HG02870 (cell line): ENCODE measurements around the gene ACSM3.
"Not testable (repeated sequence)": the region's sequence is repeated elsewhere in the genome, so short reads cannot be mapped to it uniquely, and the experiment has no call there.

ENCODE experiments used
- ATAC-seq: cut with Tn5 transposase; IDR thresholded peaks from one replicate; pipeline ENCODE4 v1.9.1; 2021; ENCODE audit warnings: mild to moderate bottlenecking, moderate library complexity; ENCODE audit not compliant: unreplicated experiment

Gene ACSM3

DNA sequence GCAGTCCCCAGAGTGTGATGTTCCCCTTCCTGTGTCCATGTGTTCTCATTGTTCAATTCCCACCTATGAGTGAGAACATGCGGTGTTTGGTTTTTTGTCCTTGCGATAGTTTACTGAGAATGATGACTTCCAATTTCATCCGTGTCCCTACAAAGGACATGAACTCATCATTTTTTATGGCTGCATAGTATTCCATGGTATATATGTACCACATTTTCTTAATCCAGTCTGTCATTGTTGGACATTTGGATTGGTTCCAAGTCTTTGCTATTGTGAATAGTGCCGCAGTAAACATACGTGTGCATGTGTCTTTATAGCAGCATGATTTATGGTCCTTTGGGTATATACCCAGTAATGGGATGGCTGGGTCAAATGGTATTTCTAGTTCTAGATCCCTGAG lies 8.0 kb upstream of the ACSM3 start:
- not testable (repeated sequence) for ATAC-seq

DNA sequence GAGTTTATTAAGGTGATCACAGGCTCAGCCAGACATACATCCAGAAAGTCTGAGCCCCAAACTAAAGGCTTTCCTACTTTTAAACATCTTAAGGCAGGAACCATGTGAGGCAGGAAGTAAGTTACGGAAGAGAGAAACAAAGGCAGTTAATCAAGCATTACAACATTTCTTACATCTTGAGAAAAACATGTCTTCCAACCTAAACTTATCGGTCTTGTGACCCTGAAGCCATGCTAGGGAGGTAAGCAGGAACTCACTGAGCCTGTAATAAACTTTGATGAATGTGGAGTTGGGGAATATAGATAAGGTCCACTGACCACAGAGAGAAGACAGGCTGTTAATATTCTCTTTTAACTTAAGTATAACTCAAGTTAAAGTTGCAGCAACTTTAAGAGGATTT lies 3.5 kb upstream of the ACSM3 start:
- no peak for ATAC-seq

DNA sequence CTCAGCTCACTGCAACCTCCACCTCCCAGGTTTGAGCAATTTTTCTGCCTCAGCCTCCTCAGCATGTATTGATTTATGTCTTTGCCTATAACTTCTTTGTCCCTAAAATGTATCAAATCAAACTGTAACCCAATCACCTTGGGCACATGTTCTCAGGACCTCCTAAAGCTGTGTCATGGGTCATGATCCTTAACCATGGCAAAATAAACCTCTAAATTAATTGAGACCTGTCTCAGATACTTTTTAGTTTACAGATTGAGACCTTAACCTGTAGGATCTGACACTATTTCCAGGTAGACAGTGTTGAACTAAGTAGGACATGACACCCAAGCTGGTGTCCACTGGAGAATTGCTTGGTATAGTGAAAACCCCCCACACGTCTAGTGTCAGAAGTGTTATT lies 2.6 kb upstream of the ACSM3 start:
- ATAC-seq = no peak

DNA sequence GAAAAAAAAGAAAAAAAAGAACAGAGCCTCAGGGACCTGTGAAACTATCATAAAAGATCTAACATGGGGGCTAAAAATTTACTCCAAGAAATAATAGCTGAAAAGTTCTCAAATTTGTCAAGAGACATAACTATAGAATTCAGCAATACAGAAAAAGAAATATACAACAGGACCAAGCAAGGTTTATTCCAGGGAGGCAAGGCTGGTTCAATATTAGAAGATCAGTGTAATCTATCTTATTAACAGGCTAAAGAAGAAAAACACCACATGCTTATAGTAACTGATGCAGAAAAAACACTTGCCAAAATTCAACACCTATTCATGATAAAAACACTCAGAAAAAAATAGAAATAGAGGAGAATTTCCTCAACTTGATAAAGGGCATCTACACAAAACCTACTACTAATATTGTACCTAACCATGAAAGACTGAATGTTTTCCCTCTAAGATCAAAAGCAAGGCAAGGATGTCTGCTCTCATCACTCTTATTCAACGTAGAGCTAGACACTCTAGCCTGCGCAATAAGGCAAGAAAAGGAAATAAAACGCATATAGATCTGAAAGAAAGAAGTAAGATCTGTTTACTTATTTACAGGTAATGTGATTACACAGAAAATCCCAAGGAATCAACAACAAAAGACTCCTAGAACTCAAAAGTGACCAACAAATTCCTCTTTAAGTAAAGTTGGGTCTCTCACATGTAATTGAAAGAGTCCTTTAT lies 1.2 kb upstream of the ACSM3 start:
- no peak for ATAC-seq

DNA sequence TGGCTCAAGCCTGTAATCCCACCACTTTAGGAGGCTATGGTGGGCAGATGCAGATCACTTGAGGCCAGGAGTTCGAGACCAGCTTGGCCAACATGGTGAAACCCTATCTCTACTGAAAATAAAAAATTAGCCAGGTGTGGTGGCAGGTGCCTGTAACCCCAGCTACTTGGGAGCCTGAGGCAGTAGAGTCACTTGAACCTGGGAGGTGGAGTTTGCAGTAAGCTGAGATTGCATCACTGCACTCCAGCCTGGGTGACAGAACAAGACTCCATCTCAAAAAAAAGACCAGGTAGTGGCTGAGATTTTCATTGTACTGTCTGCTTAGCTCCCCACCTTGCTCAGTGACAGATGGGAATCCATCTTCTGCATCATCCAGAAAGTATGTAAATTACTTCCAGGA lies 634 bp downstream of the ACSM3 start:
- not testable (repeated sequence) for ATAC-seq

DNA sequence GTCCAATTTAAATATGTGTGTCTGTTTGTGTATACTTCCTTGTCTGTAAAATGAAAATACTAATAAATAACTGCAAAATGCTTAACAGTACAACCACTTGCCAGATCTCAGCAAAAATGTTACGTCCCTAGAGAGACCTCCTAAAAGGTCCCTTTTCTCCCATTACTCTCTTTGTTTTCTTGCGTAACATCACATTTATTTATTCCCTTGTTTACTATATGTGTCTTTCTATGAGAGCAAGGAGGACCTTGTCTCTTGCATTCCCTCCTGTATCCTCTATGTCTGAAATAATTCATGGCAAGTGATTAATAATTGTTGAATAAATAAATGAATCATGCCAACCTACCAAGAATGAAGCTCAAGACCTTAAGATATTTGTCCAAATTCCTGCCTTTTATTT lies 1.9 kb downstream of the ACSM3 start:
- no peak for ATAC-seq

DNA sequence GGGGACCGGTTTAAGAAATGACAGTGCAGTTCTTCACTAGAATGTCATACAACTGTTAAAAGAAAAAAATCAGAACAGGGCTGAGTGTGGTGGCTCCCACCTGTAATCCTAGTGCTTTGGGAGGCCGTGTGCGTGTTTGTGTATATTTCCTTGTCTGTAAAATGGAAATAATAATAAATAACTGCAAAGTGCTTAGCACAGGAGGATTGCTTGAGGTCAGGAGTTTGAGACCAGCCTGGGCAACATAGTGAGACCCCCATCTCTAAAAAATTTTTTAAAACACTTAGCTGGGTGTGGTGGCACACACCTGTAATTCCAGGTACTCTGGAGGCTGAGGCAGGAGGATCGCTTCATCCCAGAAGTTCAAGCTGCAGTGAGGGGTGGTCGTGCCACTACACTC lies 2.5 kb downstream of the ACSM3 start:
- ATAC-seq = no peak

DNA sequence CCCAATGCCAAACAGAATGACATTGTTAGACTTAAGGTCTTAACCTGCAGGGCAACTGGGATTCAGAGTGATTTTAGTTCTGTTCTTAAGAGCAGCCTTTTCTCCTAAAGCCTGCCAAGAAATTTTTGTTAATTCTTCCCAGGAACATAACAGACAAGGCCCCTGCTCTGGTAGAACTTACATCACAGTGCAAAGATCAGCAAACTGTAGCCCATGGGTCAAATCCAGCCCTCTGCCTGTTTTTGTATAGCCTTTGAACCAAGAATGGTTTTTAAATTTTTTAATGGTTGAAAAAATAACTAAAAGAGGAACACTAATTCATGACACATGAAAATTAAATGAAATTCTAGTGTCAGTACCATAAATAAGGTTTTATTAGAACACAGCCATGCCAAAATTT lies 3.8 kb downstream of the ACSM3 start:
- no peak for ATAC-seq

DNA sequence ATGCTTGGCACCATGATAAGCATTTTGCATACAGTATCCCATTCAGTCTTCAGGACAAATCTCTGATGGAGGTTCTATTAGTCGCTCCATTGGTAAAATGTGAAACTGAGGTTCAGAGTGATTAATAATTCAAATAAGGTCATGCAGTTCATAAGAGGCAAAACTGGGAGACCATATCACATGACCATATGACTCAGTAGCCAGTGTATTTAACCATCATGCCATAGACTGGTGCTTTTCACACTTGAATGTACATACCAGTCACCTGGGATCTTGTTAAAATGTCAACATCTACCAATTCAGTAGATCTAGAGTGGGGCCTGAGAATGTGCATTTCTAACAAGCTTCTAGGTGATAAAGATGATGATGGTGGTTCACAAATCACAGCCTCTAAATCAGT lies 4.3 kb downstream of the ACSM3 start:
- no peak for ATAC-seq

DNA sequence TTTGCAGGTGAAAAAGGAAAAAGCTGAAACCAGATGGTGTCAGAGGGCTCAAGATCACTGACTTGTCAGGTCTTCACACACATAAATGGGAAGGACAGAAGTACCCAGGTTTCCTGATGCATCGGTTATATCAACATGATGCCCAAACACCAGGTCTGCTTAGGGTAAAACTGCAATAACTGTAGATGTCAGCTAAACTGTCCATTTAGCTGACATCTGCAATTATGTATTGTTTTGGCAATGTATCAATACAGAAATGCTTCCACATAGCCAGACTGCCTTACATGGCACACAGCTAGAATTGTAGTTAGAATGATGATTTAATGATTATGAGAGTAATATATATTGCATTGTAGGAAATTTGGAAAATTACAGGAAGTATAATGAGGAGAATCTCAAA lies 5.0 kb downstream of the ACSM3 start:
- ATAC-seq = no peak

DNA sequence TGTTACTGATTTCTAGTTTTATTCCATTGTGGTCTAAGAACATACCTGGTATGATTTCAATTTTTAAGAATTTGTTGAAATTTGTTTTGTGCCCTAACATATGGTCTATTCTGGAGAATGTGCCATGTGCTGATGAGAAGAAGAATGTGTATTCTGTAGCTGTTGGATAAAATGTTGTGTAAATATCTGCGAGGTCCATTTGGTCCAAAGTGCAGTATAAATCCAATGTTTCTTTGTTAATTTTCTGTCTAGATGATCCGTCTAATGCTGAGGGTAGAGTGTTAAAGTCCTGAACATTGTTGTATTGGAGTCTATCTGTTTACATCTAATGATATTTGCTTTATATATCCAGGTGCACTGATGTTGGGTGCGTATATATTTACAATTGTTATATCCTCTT lies 9.9 kb downstream of the ACSM3 start:
- no peak for ATAC-seq

DNA sequence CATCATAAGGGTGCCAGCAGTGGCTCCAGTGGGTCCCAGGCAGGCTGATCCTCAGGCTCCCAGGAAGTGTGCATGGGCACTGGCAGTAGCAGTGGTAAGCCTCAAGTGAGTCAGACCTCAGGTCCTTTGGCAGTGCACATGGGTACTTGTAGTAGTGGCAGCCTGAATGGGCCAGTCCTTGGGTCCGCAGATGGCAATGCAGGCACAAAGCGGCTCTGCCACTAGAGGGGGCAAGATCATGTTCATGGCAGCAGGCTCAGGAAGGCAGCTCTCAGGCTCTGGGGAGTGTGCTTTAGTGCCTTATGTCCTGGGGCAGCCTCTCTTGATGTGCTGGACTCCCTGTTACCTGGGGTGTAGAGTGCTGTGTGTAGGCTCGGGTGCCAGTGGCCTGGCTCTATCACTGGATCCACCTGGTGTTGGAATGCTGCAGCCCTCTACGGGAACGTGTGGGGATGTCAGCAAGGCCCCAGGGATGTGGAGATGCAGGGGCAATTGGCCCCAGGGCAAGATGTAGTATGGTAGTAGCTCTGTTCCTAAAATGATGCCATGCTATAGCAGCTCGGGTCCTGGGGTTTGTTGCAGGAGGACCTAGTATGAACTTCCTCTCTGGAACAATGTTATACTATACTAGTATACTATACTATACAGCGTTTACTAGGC lies 11.0 kb downstream of the ACSM3 start:
- no peak for ATAC-seq

DNA sequence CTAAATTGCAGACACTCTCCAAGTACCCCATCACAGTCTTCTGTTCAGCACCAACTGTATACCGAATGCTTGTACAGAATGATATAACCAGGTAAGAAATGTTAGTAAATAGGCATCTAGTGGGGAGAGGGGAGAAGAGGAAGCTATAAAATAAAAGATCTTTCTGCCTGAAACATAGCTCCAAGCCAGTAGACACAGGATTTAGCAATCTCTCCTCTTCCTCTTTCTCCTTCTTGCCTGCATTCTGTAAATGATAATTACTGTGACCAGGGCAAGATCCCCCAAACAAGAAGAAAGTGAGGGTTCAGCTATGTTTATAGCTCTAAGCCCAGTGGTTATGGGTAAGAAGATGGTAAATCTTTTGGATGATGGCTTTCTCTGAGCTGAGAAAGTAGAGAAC lies 17.9 kb downstream of the ACSM3 start:
- ATAC-seq = no peak

DNA sequence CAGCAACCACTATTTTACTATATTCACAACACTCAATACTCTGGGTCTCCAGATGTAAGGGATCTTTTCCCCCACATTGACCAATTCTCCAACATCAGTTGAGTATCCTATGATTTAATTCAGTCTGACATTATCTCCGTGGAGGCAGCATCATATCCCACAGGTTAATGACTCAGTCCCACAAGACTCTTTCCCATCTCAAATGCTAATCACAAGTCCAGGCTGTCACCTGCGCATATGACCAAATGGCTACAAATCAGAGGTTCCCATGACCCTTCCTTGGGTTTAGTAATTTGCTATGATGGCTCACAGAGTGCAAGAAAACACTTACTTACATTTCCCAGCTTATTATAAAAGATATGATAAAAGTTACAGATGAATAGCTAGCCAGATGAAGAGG lies 18.7 kb downstream of the ACSM3 start:
- ATAC-seq = no peak

DNA sequence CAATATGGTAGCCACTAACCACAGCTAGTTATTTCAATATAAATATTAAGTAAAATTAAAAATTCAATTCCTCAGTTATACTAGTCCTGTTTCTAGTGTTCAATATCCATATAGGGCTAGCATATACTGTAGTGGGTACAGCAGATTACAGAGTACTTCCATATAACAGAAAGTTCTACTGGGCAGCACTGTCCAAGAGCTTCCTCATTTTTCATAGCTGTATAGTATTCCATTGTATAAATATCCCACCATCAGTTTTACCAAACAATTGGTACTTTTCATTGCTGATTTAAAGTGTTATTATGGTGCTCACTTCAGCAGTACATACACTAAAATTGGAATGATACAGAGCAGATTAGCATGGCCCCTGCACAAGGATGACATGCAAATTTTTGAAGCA lies 20.4 kb downstream of the ACSM3 start:
- no peak for ATAC-seq

DNA sequence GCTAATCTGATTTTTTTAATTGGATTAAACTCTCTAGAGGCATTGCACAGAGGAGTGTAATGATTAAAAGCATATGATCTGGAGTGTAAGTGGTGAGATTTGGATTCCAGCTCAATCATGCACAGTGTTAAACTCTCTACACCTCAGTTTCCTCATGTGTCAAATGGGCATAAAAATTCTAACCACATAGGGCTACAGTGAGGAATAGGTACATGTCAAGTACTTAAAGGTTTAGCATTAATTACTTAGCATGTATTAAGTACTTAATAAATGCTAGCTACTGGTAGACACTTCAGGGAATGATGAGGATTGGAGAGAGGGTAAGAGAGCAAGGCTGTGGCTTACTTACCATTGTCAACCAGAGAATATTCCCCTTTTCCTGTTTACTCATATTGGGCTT lies 25.3 kb downstream of the ACSM3 start:
- no peak for ATAC-seq

DNA sequence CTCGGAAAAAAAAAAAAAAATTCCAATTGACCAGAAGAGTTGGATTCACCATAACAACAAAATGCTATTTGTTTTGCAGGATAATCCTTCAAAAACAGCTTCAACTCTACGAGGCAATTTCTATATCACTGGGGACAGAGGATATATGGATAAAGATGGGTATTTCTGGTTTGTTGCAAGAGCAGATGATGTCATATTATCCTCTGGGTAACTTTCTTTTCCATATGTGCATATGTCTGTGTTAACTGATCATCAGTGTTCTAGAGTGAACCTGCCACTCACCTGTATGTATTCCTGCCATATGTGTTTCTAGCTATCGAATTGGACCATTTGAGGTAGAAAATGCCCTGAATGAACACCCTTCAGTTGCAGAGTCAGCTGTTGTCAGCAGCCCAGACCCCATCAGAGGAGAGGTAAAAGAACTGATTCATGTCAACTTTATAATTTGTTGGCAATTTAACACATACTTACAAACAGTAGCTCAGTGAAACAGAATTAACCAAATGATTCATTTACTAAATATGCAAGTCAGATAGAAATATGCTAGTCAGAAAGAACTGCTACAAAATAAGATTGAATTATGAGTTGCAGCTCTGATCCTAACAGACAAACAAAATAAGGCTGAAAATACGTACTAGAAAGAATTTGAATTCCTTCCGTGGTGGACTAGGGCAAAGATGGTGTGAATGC lies 28.3 kb downstream of the ACSM3 start:
- ATAC-seq = no peak

DNA sequence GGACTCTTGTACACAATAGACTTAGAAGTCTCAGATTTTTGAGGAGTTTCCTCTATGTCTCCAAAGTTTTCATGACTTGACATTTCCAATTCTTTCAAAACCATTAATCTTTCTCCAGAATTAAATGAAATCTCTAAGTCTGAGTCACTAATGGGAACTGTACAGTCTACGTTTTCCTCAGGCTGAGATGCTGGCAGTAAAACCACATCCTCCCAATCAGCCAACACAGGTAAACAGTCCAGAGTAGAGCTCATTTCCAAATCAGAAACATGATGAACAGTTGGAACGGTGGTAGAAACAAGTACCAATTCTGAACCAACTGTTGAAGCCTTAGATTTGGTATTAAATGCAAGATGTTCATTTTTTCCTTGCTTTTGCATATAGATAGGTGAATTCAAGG lies 34.5 kb downstream of the ACSM3 start:
- no peak for ATAC-seq

DNA sequence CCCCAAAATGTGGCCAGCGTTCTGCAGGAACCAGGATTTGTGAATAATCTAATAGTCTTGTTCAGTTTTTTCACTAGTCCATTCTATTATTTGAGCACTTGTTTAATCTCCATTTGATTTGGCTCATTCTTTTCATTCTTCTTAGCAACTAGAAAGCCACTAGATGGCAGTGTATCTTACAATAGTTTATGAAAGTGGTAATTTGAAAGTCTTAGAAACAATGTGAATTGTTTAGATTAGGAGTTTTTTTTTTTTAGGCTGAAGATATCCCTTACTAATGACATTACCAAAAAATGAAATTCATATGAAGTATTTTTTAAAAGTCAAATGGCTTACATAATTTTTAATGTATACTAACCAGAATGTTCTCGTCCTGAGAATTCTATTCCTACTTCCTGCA lies 35.8 kb downstream of the ACSM3 start:
- no peak for ATAC-seq

DNA sequence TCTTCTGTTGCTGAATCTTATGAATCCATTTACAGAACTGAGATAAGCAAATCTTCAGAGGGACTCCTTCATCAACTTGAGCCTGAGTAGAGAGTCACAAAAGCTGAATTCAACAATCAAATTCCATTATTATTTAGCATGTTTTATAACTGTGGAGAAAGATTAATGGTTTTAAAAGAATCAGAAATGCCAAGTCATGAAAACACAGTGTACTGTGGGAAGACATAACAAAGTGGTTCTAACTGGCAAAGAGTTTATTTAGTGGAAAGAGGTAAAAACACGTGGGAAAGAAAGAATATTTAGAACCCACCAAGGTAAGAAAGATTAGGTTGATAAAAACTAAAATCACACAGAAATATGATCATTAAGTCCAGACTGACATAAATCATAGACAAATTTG lies 37.5 kb downstream of the ACSM3 start:
- ATAC-seq = no peak

DNA sequence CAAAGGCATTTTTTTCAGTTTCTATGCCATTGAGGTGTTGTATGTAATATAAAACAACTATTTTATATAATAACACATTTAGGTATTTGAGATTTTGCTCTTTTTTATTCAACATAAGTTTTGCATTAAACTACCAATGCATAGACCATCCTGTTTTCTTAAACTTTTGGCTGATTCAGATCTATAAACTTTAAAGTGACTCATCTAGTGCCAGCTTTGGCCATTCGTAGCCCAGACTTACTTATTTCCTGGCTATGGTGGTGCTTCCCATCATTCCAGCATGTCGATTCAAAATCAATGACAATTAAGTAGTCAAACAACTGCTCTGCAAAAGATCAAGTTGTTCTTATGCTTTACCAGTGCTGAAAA lies 39.4 kb downstream of the ACSM3 start:
- ATAC-seq = no peak

DNA sequence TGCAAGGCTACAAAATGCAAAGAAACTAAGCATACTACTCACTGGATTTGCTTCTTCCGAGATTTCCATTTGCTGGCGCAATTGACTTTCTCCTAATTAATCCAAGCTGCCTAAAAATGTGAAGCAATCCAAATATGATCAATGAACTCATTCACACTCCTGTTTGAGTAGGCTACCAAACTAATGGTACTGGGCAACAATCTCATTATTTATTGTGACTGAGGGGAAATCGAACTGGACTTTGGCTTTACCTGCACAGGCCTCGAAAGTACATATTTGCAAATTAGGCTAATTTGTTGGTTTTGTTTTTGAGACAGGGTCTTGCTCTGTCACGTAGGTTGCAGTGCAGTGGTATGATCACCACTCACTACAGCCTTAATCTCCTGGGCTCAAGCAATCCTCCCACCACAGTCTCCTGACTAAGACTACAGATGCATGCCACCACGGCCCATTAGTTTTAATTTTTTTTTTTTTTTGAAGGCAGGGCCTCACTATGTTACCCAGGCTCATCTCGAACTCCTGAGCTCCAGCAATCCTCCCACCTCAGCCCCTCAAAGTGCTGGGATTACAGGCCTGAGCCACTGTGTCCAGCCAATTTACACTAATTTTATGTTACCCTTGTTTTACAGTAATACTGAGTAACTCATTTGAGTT lies 39.9 kb downstream of the ACSM3 start:
- ATAC-seq = no peak
